Nephron progenitor cell (in vitro differentiated cells): Measurements from ENCODE around the gene CCND1.

Experiments
- DNase-seq: peaks from one replicate; pipeline ENCODE4 v3.0.0; 2021
- H3K27ac Mint-ChIP-seq: 2 replicates; pipeline ENCODE4 v1.8.0; 2021; ENCODE audit warnings: mild to moderate bottlenecking, moderate library complexity, mixed read lengths
- H3K27me3 Mint-ChIP-seq: 2 replicates; pipeline ENCODE4 v1.8.0; 2021; ENCODE audit warnings: mild to moderate bottlenecking, low read depth, mixed read lengths; ENCODE audit not compliant: poor library complexity
- H3K36me3 Mint-ChIP-seq: 2 replicates; pipeline ENCODE4 v1.8.0; 2021; ENCODE audit warnings: low read depth, mixed read lengths
- H3K4me1 Mint-ChIP-seq: 2 replicates; pipeline ENCODE4 v1.8.0; 2021; ENCODE audit warnings: mixed read lengths
- H3K4me3 Mint-ChIP-seq: 2 replicates; pipeline ENCODE4 v1.8.0; 2021; ENCODE audit warnings: mild to moderate bottlenecking, moderate library complexity, mixed read lengths
- H3K9me3 Mint-ChIP-seq: 2 replicates; pipeline ENCODE4 v1.8.0; 2021; ENCODE audit warnings: mild to moderate bottlenecking, moderate library complexity, mixed read lengths
- CTCF ChIP-seq: fragments of 200-600 bp; sonication (generic); IDR thresholded peaks from 2 replicates; pipeline ENCODE4 v1.5.0; 2021; ENCODE audit warnings: antibody characterized with exemption

The CCND1 gene

GRCh38 chr11:69652999-69653398, 12.0 kb downstream of the CCND1 start:
- Mint-ChIP-seq H3K27ac (peak overlapping the region; percentile 78), H3K4me1 (peaks cover 41% of the 10 kb centered on the region), H3K9me3 (no peaks in the 10 kb centered on the region), H3K27me3 (no peaks in the 10 kb centered on the region), H3K4me3 (no peak overlapping the region), H3K36me3 (peaks cover 34% of the 10 kb centered on the region)
- TF ChIP-seq CTCF, result no peak
- no peak for DNase-seq

GRCh38 chr11:69653406-69653960, 12.5 kb downstream of the CCND1 start:
- H3K36me3 Mint-ChIP-seq, result peaks cover 34% of the 10 kb centered on the region
- TF ChIP-seq CTCF, result no peak
- DNase-seq, result no peak
- H3K4me1 Mint-ChIP-seq, result peaks cover 46% of the 10 kb centered on the region
- H3K4me3 Mint-ChIP-seq, result no peak overlapping the region
- no peak overlapping the region for H3K27ac Mint-ChIP-seq
- no peaks in the 10 kb centered on the region for H3K27me3 Mint-ChIP-seq
- H3K9me3 Mint-ChIP-seq, result no peaks in the 10 kb centered on the region

GRCh38 chr11:69654001-69654659, 13.2 kb downstream of the CCND1 start:
- H3K4me3 Mint-ChIP-seq, result no peak overlapping the region
- H3K4me1 Mint-ChIP-seq, result peaks cover 50% of the 10 kb centered on the region
- no peaks in the 10 kb centered on the region for H3K27me3 Mint-ChIP-seq
- peaks cover 33% of the 10 kb centered on the region for H3K36me3 Mint-ChIP-seq
- no peak for DNase-seq
- H3K27ac Mint-ChIP-seq, result no peak overlapping the region
- TF ChIP-seq CTCF, result no peak
- no peaks in the 10 kb centered on the region for H3K9me3 Mint-ChIP-seq

- H3K4me3 Mint-ChIP-seq, result no peak overlapping the region
- no peak overlapping the region for H3K27ac Mint-ChIP-seq
- no peaks in the 10 kb centered on the region for H3K9me3 Mint-ChIP-seq
- TF ChIP-seq CTCF, result no peak
- H3K27me3 Mint-ChIP-seq, result no peaks in the 10 kb centered on the region
- peaks cover 28% of the 10 kb centered on the region for H3K36me3 Mint-ChIP-seq
- peaks cover 52% of the 10 kb centered on the region for H3K4me1 Mint-ChIP-seq
- no peak for DNase-seq
These were observed 13.9 kb downstream of the CCND1 start for GRCh38 chr11:69654660-69655478.

- TF ChIP-seq CTCF, result no peak
- H3K27ac Mint-ChIP-seq, result peak overlapping the region; percentile 51
- no peak overlapping the region for H3K4me3 Mint-ChIP-seq
- no peaks in the 10 kb centered on the region for H3K27me3 Mint-ChIP-seq
- DNase-seq, result no peak
- no peaks in the 10 kb centered on the region for H3K9me3 Mint-ChIP-seq
- H3K36me3 Mint-ChIP-seq, result peaks cover 31% of the 10 kb centered on the region
- H3K4me1 Mint-ChIP-seq, result peaks cover 56% of the 10 kb centered on the region
These were observed 14.8 kb downstream of the CCND1 start for GRCh38 chr11:69655479-69656428.
